Effector memory CD8-positive, alpha-beta T cell (primary cell): Measurements from ENCODE around the gene CCNH.
A peak's percentile ranks its signal among the peaks of the same experiment; 100 is the strongest.

Experiments
- ATAC-seq: fragments of 150-1000 bp; cut with Tn5 transposase; replicated peaks from 2 replicates; pipeline ENCODE4 v1.10.0; 2021; ENCODE audit warnings: mild to moderate bottlenecking, moderate library complexity
- DNase-seq, 3 experiments: peaks; one replicate each; pipeline ENCODE4 v3.0.0; 2021
- H3K27ac Mint-ChIP-seq, 2 donors: one replicate each; pipeline ENCODE4 v1.8.0; 2022; ENCODE audit warnings: mild to moderate bottlenecking in 2 of 2, mixed read lengths in 2 of 2, moderate library complexity in 2 of 2
- H3K27me3 Mint-ChIP-seq, 2 donors: one replicate each; pipeline ENCODE4 v1.8.0; 2022; ENCODE audit warnings: mixed read lengths in 2 of 2
- H3K36me3 Mint-ChIP-seq: one replicate; pipeline ENCODE4 v1.8.0; 2022; ENCODE audit warnings: mild to moderate bottlenecking, moderate library complexity, mixed read lengths; ENCODE audit not compliant: insufficient read depth
- H3K4me1 Mint-ChIP-seq, 2 donors: one replicate each; pipeline ENCODE4 v1.8.0; 2022; ENCODE audit warnings: low read depth in 2 of 2, mixed read lengths in 2 of 2
- H3K4me3 Mint-ChIP-seq, 2 donors: one replicate each; pipeline ENCODE4 v1.8.0; 2022; ENCODE audit warnings: mild to moderate bottlenecking in 2 of 2, mixed read lengths in 2 of 2, moderate library complexity in 2 of 2
- H3K9me3 Mint-ChIP-seq, 2 donors: one replicate each; pipeline ENCODE4 v1.8.0; 2022; ENCODE audit warnings: mixed read lengths in 2 of 2
- total RNA-seq, 9 experiments: gene quantifications; one replicate each; lab custom pipeline; 2026; lab: John Stamatoyannopoulos, UW

CCNH gene
- 45.9 to 364 (median 66.0) reads per million in 9 experiments for total RNA-seq

GRCh38 chr5:87412630-87413342 lies at the start of gene CCNH:
Gene CCNH (minus strand): TSS chr5:87412930. CDS start chr5:87412794, 136 bp downstream.
- H3K4me3 Mint-ChIP-seq = peak within 1 kb of the TSS; percentile 84 to 91
- no peaks in the 10 kb centered on the region for H3K27me3 Mint-ChIP-seq
- no peaks in the 10 kb centered on the region for H3K9me3 Mint-ChIP-seq
- peak within 1 kb of the TSS; percentile 96 for H3K27ac Mint-ChIP-seq
- peak; percentile 94 to 96 (median 96) for DNase-seq
- H3K4me1 Mint-ChIP-seq = peaks cover 27 to 38% of the 10 kb centered on the region in 2 donors
- ATAC-seq = peak; percentile 88
- peaks cover 49% of the 10 kb centered on the region for H3K36me3 Mint-ChIP-seq

GRCh38 chr5:87457706-87458105 lies 45.0 kb upstream of the CCNH start:
- ATAC-seq = no peak
- Mint-ChIP-seq H3K9me3 (no peaks in the 10 kb centered on the region), H3K27me3 (peaks cover 36 to 38% of the 10 kb centered on the region in 2 donors), H3K36me3 (no peaks in the 10 kb centered on the region), H3K4me3 (no peak overlapping the region), H3K27ac (no peak overlapping the region), H3K4me1 (no peaks in the 10 kb centered on the region)
- no peak for DNase-seq

GRCh38 chr5:87453801-87454200 lies 41.1 kb upstream of the CCNH start:
- peaks cover 35 to 37% of the 10 kb centered on the region in 2 donors for H3K27me3 Mint-ChIP-seq
- DNase-seq (no peak), ATAC-seq (no peak)
- no peaks in the 10 kb centered on the region for H3K4me1 Mint-ChIP-seq
- H3K4me3 Mint-ChIP-seq = no peak overlapping the region
- no peaks in the 10 kb centered on the region for H3K9me3 Mint-ChIP-seq
- no peaks in the 10 kb centered on the region for H3K36me3 Mint-ChIP-seq
- no peak overlapping the region for H3K27ac Mint-ChIP-seq

GRCh38 chr5:87452837-87453236 lies 40.1 kb upstream of the CCNH start:
- Mint-ChIP-seq H3K9me3 (no peaks in the 10 kb centered on the region), H3K27ac (no peak overlapping the region), H3K36me3 (no peaks in the 10 kb centered on the region), H3K27me3 (peaks cover 39 to 45% of the 10 kb centered on the region in 2 donors), H3K4me3 (no peak overlapping the region), H3K4me1 (no peaks in the 10 kb centered on the region)
- DNase-seq (no peak), ATAC-seq (no peak)

- H3K4me3 Mint-ChIP-seq = no peak overlapping the region
- no peaks in the 10 kb centered on the region for H3K36me3 Mint-ChIP-seq
- H3K27me3 Mint-ChIP-seq = peaks cover 38 to 51% of the 10 kb centered on the region in 2 donors
- no peaks in the 10 kb centered on the region for H3K4me1 Mint-ChIP-seq
- ATAC-seq (no peak), DNase-seq (no peak)
- H3K9me3 Mint-ChIP-seq = no peaks in the 10 kb centered on the region
- no peak overlapping the region for H3K27ac Mint-ChIP-seq
Observed at GRCh38 chr5:87442419-87442818, 29.7 kb upstream of the CCNH start.

- ATAC-seq (no peak), DNase-seq (no peak)
- no peaks in the 10 kb centered on the region for H3K9me3 Mint-ChIP-seq
- no peak overlapping the region for H3K27ac Mint-ChIP-seq
- no peaks in the 10 kb centered on the region for H3K36me3 Mint-ChIP-seq
- H3K27me3 Mint-ChIP-seq = peaks cover 27 to 28% of the 10 kb centered on the region in 2 donors
- H3K4me3 Mint-ChIP-seq = no peak overlapping the region
- H3K4me1 Mint-ChIP-seq = no peaks in the 10 kb centered on the region
Observed at GRCh38 chr5:87438231-87438630, 25.5 kb upstream of the CCNH start.

- DNase-seq (no peak), ATAC-seq (no peak)
- Mint-ChIP-seq H3K27ac (no peak overlapping the region), H3K36me3 (no peaks in the 10 kb centered on the region), H3K4me3 (no peak overlapping the region), H3K4me1 (no peaks in the 10 kb centered on the region), H3K9me3 (no peaks in the 10 kb centered on the region), H3K27me3 (peaks cover 23 to 24% of the 10 kb centered on the region in 2 donors)
Observed at GRCh38 chr5:87437724-87438123, 25.0 kb upstream of the CCNH start.

- H3K4me3 Mint-ChIP-seq = no peak overlapping the region
- H3K4me1 Mint-ChIP-seq = no peaks in the 10 kb centered on the region
- H3K9me3 Mint-ChIP-seq = no peaks in the 10 kb centered on the region
- ATAC-seq (no peak), DNase-seq (no peak)
- peaks cover 23 to 29% of the 10 kb centered on the region in 2 donors for H3K27me3 Mint-ChIP-seq
- no peaks in the 10 kb centered on the region for H3K36me3 Mint-ChIP-seq
- H3K27ac Mint-ChIP-seq = no peak overlapping the region
Observed at GRCh38 chr5:87435144-87435694, 22.5 kb upstream of the CCNH start.

- DNase-seq (no peak), ATAC-seq (no peak)
- no peaks in the 10 kb centered on the region for H3K9me3 Mint-ChIP-seq
- no peaks in the 10 kb centered on the region for H3K4me1 Mint-ChIP-seq
- H3K36me3 Mint-ChIP-seq = no peaks in the 10 kb centered on the region
- no peak overlapping the region for H3K4me3 Mint-ChIP-seq
- H3K27ac Mint-ChIP-seq = no peak overlapping the region
- peaks cover 18 to 23% of the 10 kb centered on the region in 2 donors for H3K27me3 Mint-ChIP-seq
Observed at GRCh38 chr5:87434461-87434860, 21.7 kb upstream of the CCNH start.

GRCh38 chr5:87433945-87434344 lies 21.2 kb upstream of the CCNH start:
- Mint-ChIP-seq H3K4me1 (no peaks in the 10 kb centered on the region), H3K36me3 (no peaks in the 10 kb centered on the region), H3K9me3 (no peaks in the 10 kb centered on the region), H3K27ac (no peak overlapping the region), H3K4me3 (no peak overlapping the region), H3K27me3 (peaks cover 14 to 18% of the 10 kb centered on the region in 2 donors)
- DNase-seq (no peak), ATAC-seq (no peak)

- H3K4me3 Mint-ChIP-seq = no peak overlapping the region
- peaks cover 10 to 16% of the 10 kb centered on the region in 2 donors for H3K27me3 Mint-ChIP-seq
- H3K9me3 Mint-ChIP-seq = no peaks in the 10 kb centered on the region
- H3K36me3 Mint-ChIP-seq = no peaks in the 10 kb centered on the region
- H3K4me1 Mint-ChIP-seq = no peaks in the 10 kb centered on the region
- ATAC-seq (no peak), DNase-seq (no peak)
- no peak overlapping the region for H3K27ac Mint-ChIP-seq
Observed at GRCh38 chr5:87432460-87432859, 19.7 kb upstream of the CCNH start.

GRCh38 chr5:87430863-87431457 lies 18.2 kb upstream of the CCNH start:
- ATAC-seq (no peak), DNase-seq (no peak)
- no peaks in the 10 kb centered on the region for H3K9me3 Mint-ChIP-seq
- H3K4me3 Mint-ChIP-seq = no peak overlapping the region
- H3K27me3 Mint-ChIP-seq = peaks cover 10 to 22% of the 10 kb centered on the region in 2 donors
- no peak overlapping the region for H3K27ac Mint-ChIP-seq
- H3K36me3 Mint-ChIP-seq = no peaks in the 10 kb centered on the region
- no peaks in the 10 kb centered on the region for H3K4me1 Mint-ChIP-seq

GRCh38 chr5:87423755-87424154 lies 11.0 kb upstream of the CCNH start:
- Mint-ChIP-seq H3K27ac (no peak overlapping the region), H3K36me3 (no peaks in the 10 kb centered on the region), H3K4me1 (peaks cover 0 to 3% of the 10 kb centered on the region in 2 donors), H3K4me3 (no peak overlapping the region), H3K9me3 (no peaks in the 10 kb centered on the region), H3K27me3 (peaks cover 0 to 17% of the 10 kb centered on the region in 2 donors)
- DNase-seq = no peak
- no peak for ATAC-seq

- Mint-ChIP-seq H3K4me1 (peaks cover 0 to 3% of the 10 kb centered on the region in 2 donors), H3K4me3 (no peak overlapping the region), H3K27me3 (peaks cover 0 to 10% of the 10 kb centered on the region in 2 donors), H3K36me3 (no peaks in the 10 kb centered on the region), H3K9me3 (no peaks in the 10 kb centered on the region), H3K27ac (no peak overlapping the region)
- no peak for ATAC-seq
- DNase-seq = no peak
Observed at GRCh38 chr5:87421307-87421706, 8.6 kb upstream of the CCNH start.
